Measurements from ENCODE around the gene GPR34.

Gene GPR34

DNA sequence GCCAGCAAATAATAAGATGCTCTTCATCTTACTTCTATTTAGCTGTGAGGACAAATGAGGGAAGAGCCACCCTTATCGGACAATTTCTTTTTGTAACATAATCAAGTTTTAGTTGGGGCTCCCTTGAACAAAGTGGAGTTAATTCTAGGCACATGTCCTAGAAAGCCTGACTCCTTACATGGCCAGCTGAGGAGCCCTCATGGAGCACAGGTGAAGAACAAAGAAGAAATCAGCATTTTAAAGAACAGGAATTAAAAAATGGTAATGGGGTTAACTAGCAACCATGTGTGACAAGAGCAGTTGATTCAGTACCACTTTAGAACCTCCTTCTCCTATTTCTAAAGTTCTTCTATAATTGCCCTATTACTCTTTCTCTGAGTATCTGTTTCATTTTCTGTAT lies 51.1 kb downstream of the GPR34 start:
- no peak for DNase-seq
